ENCODE data around the gene IFITM1. TPM values are rescaled to one million over a fixed set of nuclear protein-coding genes. Genes with fewer than 3 reads are reported as not detected.

IFITM1 gene
- total and polyA plus RNA-seq, 9 of the 15 experiments (the other 6 are each of a cell fraction or from before 2014, with no cell fraction given) = 691 to 5,579 (median 974) TPM

- ChIA-PET CTCF (ENCODE audit: low intra/inter-chr PET ratio) (no interaction called here), POLR2A (interaction anchor here (0.5 to 2.0 kb wide), 4 partner anchors 10 to 81 kb away, joined by 3 to 14 read pairs (median 4); no protein-coding TSS in a partner anchor)
- H3K4me1 ChIP-seq (replicated peaks in 1 of 2; ENCODE audit: control insufficient read depth in 2 of 2, insufficient read depth in 2 of 2, low read length in 2 of 2) = peaks cover 15 to 35% of the 10 kb centered on the region in 2 experiments
- no peaks in the 10 kb centered on the region for H3K36me3 ChIP-seq (ENCODE audit: control insufficient read depth, insufficient read depth, low read length)
- peaks cover 12% of the 10 kb centered on the region for H3K9me3 ChIP-seq (replicated peaks; ENCODE audit: control insufficient read depth, insufficient read depth, low read depth, low read length)
- FAIRE-seq (no peak), DNase-seq (ENCODE audit: extremely low read depth in 1 of 4, low spot score in 3 of 4) (no peak), ATAC-seq (peak; percentile 39)
- H3K4me2 ChIP-seq (ENCODE audit: insufficient read depth, low read length) = peak within 1 kb of the TSS; percentile 33
- no peak within 1 kb of the TSS for H3K4me3 ChIP-seq
- intact Hi-C loops (cut with micrococcal nuclease) (no loop called here), in situ Hi-C loops (cut with MboI) (no loop called here)
- no peaks in the 10 kb centered on the region for H3K27me3 ChIP-seq (ENCODE audit: control insufficient read depth in 2 of 2, insufficient read depth in 2 of 2, low read length in 2 of 2)
- H3K9ac ChIP-seq (ENCODE audit: insufficient read depth in 1 of 2, low read depth in 2 of 2, low read length in 2 of 2) = peak within 1 kb of the TSS; percentile 45 to 88; a peak in 3 of 4 replicates
- peak within 1 kb of the TSS; percentile 29; the same call in 1 of the 2 replicates for H2AFZ ChIP-seq (ENCODE audit: low read depth, low read length)
- 73% methylated on average over 20 of the region's 21 CpGs for WGBS (ENCODE audit: insufficient coverage, low coverage, missing lambda C conversion rate)
- no peaks in the 10 kb centered on the region for H4K20me1 ChIP-seq (replicated peaks; ENCODE audit: control insufficient read depth, insufficient read depth, low read length)
- BruUV-seq (replicated peaks) = no TSS peak
- peak within 1 kb of the TSS; percentile 78 for H3K27ac ChIP-seq (ENCODE audit: extremely low read depth, low read depth, low read length)
- no peaks in the 10 kb centered on the region for H3K79me2 ChIP-seq (ENCODE audit: control insufficient read depth, insufficient read depth, low read length)
- H3K9me1 ChIP-seq (ENCODE audit: control insufficient read depth, insufficient read depth, low read length) = no peaks in the 10 kb centered on the region
- 0 out of 2 replicates have a peak, but pooled peaks have one; percentile 63 for TF ChIP-seq ZBTB9 (CRISPR knock-in tag; IDR thresholded peaks at IDR 0.05)
- TF ChIP-seq POU5F1 (IDR thresholded peaks at IDR 0.05; ENCODE audit: borderline replicate concordance, low read depth, low read length, partially characterized antibody) = no peak
- peak; percentile 20; the same call in 1 of the 2 replicates for TF ChIP-seq NFIX (CRISPR knock-in tag; IDR thresholded peaks at IDR 0.05; ENCODE audit: low read depth)
- TF ChIP-seq JUND (IDR thresholded peaks at IDR 0.05; ENCODE audit: borderline replicate concordance, low read depth, low read length) = no peak
- no peak for TF ChIP-seq JUND (tag; IDR thresholded peaks at IDR 0.05; ENCODE audit: borderline replicate concordance, low read depth, low read length)
- TF ChIP-seq HIVEP1 (CRISPR knock-in tag; IDR thresholded peaks at IDR 0.05) = 0 out of 2 replicates have a peak, but pooled peaks have one; percentile 15
- TF ChIP-seq NFIC (IDR thresholded peaks at IDR 0.05) = peak; percentile 82
- no peak for TF ChIP-seq IFI16 (CRISPR knock-in tag; IDR thresholded peaks at IDR 0.05)
- TF ChIP-seq JUN (IDR thresholded peaks at IDR 0.05; ENCODE audit: borderline replicate concordance, low read depth, low read length) = no peak
- TF ChIP-seq JUN (CRISPR knock-in tag; IDR thresholded peaks at IDR 0.05; ENCODE audit: borderline replicate concordance) = no peak
- TF ChIP-seq ZNF174 (CRISPR knock-in tag; IDR thresholded peaks at IDR 0.05) = no peak
- no peak for TF ChIP-seq CCAR2 (IDR thresholded peaks at IDR 0.05; ENCODE audit: low read depth, low read length)
- no peak for TF ChIP-seq U2AF2 (optimal IDR thresholded peaks at IDR 0.05; ENCODE audit: low read depth, low read length)
- no peak for TF ChIP-seq NELFE (IDR thresholded peaks at IDR 0.05; ENCODE audit: insufficient read depth, insufficient read length)
- no peak for TF ChIP-seq HEY1 (CRISPR knock-in tag; IDR thresholded peaks at IDR 0.05; ENCODE audit: borderline replicate concordance)
- TF ChIP-seq FOXA3 (CRISPR knock-in tag; conservative IDR thresholded peaks at IDR 0.05 in 1 of 2, IDR thresholded peaks at IDR 0.05 in 1 of 2) = no peak
- no peak for TF ChIP-seq GTF2F1 (IDR thresholded peaks at IDR 0.05; ENCODE audit: low read depth, low read length)
- no peak for TF ChIP-seq EP300 (IDR thresholded peaks at IDR 0.05; ENCODE audit: low read length)
- TF ChIP-seq FIP1L1 (IDR thresholded peaks at IDR 0.05; ENCODE audit: low read depth, low read length, poor library complexity, severe bottlenecking) = no peak
- TF ChIP-seq DEAF1 (CRISPR knock-in tag; IDR thresholded peaks at IDR 0.05) = no peak
Observed at GRCh38 chr11:278001-278951, 35.6 kb upstream of the IFITM1 start, which contains the start of gene NLRP6. NLRP6 (plus strand) TSS chr11:278407; CDS start chr11:278570, 163 bp downstream.

Measured in K562 (cell line).